ENCODE data around the gene PPP1R9B. TPM values are rescaled to one million over a fixed set of nuclear protein-coding genes. Genes with fewer than 3 reads are reported as not detected.

Gene PPP1R9B
- total RNA-seq, 1 experiment from 2014 or later = 21.7 TPM

GRCh38 chr17:50109785-50110184 lies 40.7 kb downstream of the PPP1R9B start:
- H3K4me1 Mint-ChIP-seq = peaks cover 7% of the 10 kb centered on the region
- no peaks in the 10 kb centered on the region for H3K36me3 Mint-ChIP-seq
- ChIA-PET CTCF (interaction anchor here (0.5 to 8.4 kb wide), 3 partner anchors 15 to 258 kb away, joined by 3 to 118 read pairs (median 3); partner anchors contain the start of gene PDK2), POLR2A (no interaction called here)
- TF ChIP-seq, protein P1, sequence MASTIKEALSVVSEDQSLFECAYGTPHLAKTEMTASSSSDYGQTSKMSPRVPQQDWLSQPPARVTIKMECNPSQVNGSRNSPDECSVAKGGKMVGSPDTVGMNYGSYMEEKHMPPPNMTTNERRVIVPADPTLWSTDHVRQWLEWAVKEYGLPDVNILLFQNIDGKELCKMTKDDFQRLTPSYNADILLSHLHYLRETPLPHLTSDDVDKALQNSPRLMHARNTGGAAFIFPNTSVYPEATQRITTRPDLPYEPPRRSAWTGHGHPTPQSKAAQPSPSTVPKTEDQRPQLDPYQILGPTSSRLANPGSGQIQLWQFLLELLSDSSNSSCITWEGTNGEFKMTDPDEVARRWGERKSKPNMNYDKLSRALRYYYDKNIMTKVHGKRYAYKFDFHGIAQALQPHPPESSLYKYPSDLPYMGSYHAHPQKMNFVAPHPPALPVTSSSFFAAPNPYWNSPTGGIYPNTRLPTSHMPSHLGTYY (CRISPR knock-in tag; IDR thresholded peaks at IDR 0.05) = no peak
- TF ChIP-seq HMGXB4 (CRISPR knock-in tag; IDR thresholded peaks at IDR 0.05) (no peak), GRHL2 (CRISPR knock-in tag; IDR thresholded peaks at IDR 0.05; ENCODE audit: insufficient replicate concordance, severe bottlenecking) (no peak), MYBL2 (CRISPR knock-in tag; IDR thresholded peaks at IDR 0.05) (no peak), ZNF232 (CRISPR knock-in tag; IDR thresholded peaks at IDR 0.05) (no peak), ARID4B (CRISPR knock-in tag; IDR thresholded peaks at IDR 0.05; ENCODE audit: borderline replicate concordance) (no peak), ATF2 (CRISPR knock-in tag; IDR thresholded peaks at IDR 0.05; ENCODE audit: borderline replicate concordance, low read depth) (no peak)
- H3K27ac Mint-ChIP-seq = no peak overlapping the region
- no peaks in the 10 kb centered on the region for H3K9me3 Mint-ChIP-seq
- no peak overlapping the region for H3K4me3 Mint-ChIP-seq
- ATAC-seq (no peak), DNase-seq (ENCODE audit: low spot score) (no peak)
- H3K27me3 Mint-ChIP-seq (ENCODE audit: low read depth) = no peaks in the 10 kb centered on the region

DNA sequence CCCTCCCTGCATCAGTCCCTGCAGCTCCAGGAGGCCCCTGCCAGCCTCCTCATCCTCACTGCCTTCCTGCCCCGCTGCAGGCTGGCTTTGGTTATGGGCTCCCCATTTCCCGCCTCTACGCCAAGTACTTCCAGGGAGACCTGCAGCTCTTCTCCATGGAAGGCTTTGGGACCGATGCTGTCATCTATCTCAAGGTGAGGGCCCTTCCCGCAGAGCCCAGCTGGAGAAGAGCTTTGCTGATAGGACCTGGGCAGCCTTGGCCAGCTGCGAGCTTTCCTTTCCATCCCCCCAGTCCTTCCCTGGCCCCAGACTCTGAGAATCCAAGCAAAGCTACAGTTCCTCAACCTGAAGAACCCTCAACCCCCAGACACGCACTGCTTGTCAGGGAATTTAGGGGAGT lies 41.3 kb downstream of the PPP1R9B start:
- H3K27me3 Mint-ChIP-seq (ENCODE audit: low read depth) = no peaks in the 10 kb centered on the region
- POLR2A ChIA-PET = no interaction called here
- H3K9me3 Mint-ChIP-seq = no peaks in the 10 kb centered on the region
- no peak overlapping the region for H3K27ac Mint-ChIP-seq
- no peaks in the 10 kb centered on the region for H3K36me3 Mint-ChIP-seq
- H3K4me3 Mint-ChIP-seq = no peak overlapping the region
- ATAC-seq (no peak), DNase-seq (ENCODE audit: low spot score) (no peak)
- H3K4me1 Mint-ChIP-seq = peaks cover 4% of the 10 kb centered on the region; the same call in 1 of the 2 replicates
- CTCF ChIA-PET = interaction anchor here (1.2 to 8.4 kb wide), 3 partner anchors 14 to 81 kb away, joined by 3 to 118 read pairs (median 3); partner anchors contain the start of gene PDK2
- no peak for TF ChIP-seq OVOL2 (CRISPR knock-in tag; IDR thresholded peaks at IDR 0.05; ENCODE audit: borderline replicate concordance)
- TF ChIP-seq ZNF263 (CRISPR knock-in tag; IDR thresholded peaks at IDR 0.05; ENCODE audit: low read depth) = no peak
- TF ChIP-seq ZNF423 (CRISPR knock-in tag; IDR thresholded peaks at IDR 0.05) = no peak
- no peak for TF ChIP-seq ZNF121 (CRISPR knock-in tag; IDR thresholded peaks at IDR 0.05)
- TF ChIP-seq HMGXB4 (CRISPR knock-in tag; IDR thresholded peaks at IDR 0.05) = no peak
- no peak for TF ChIP-seq ZNF512 (CRISPR knock-in tag; IDR thresholded peaks at IDR 0.05; ENCODE audit: borderline replicate concordance)
- TF ChIP-seq, protein P2, sequence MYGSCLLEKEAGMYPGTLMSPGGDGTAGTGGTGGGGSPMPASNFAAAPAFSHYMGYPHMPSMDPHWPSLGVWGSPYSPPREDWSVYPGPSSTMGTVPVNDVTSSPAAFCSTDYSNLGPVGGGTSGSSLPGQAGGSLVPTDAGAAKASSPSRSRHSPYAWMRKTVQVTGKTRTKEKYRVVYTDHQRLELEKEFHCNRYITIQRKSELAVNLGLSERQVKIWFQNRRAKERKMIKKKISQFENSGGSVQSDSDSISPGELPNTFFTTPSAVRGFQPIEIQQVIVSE (CRISPR knock-in tag; IDR thresholded peaks at IDR 0.05; ENCODE audit: borderline replicate concordance) = no peak
- TF ChIP-seq PRDM15 (CRISPR knock-in tag; IDR thresholded peaks at IDR 0.05) = no peak
- no peak for TF ChIP-seq NR3C1 (CRISPR knock-in tag; conservative IDR thresholded peaks at IDR 0.05; ENCODE audit: low read depth)
- TF ChIP-seq FOXP1 (CRISPR knock-in tag; IDR thresholded peaks at IDR 0.05; ENCODE audit: borderline replicate concordance) = no peak

Data from WTC11 (cell line).